SK-N-SH treated with all-trans-retinoic acid at 6 μM for 48 hours (cell line): ENCODE measurements around the gene TVP23A.

ENCODE experiments used
- BACH2 ChIP-seq: fragments of 250-450 bp; sonication (Bioruptor Pico); IDR thresholded peaks from 2 replicates; pipeline ENCODE4 v1.9.0; 2021; ENCODE audit warnings: mild to moderate bottlenecking, borderline replicate concordance
- CSRNP3 ChIP-seq: fragments of 250-450 bp; sonication (Bioruptor Pico); IDR thresholded peaks from 2 replicates; pipeline ENCODE4 v1.5.1; 2021; ENCODE audit warnings: mild to moderate bottlenecking, moderate library complexity
- ESRRG ChIP-seq: fragments of 250-450 bp; sonication (Bioruptor Pico); IDR thresholded peaks from 2 replicates; pipeline ENCODE4 v1.6.1; 2021; ENCODE audit warnings: mild to moderate bottlenecking
- PATZ1 ChIP-seq: fragments of 250-450 bp; sonication (Bioruptor Pico); IDR thresholded peaks from 2 replicates; pipeline ENCODE4 v1.8.0; 2020; ENCODE audit warnings: mild to moderate bottlenecking, moderate library complexity, borderline replicate concordance
- RARB ChIP-seq: fragments of 250-450 bp; sonication (Bioruptor Pico); IDR thresholded peaks from 2 replicates; pipeline ENCODE4 v1.8.0; 2021; ENCODE audit warnings: mild to moderate bottlenecking, moderate library complexity
- TCF4 ChIP-seq: fragments of 250-450 bp; sonication (Bioruptor Pico); IDR thresholded peaks from 2 replicates; pipeline ENCODE4 v1.8.0; 2021; ENCODE audit warnings: mild to moderate bottlenecking, moderate library complexity, borderline replicate concordance
- ZFP30 ChIP-seq: fragments of 450-650 bp; formaldehyde crosslinking; IDR thresholded peaks from 2 replicates; pipeline ENCODE4 v1.5.0; 2022; ENCODE audit warnings: mild to moderate bottlenecking, moderate library complexity

- TF ChIP-seq ESRRG (CRISPR knock-in tag) (no peak), PATZ1 (no peak), BACH2 (CRISPR knock-in tag) (no peak), ZFP30 (CRISPR knock-in tag) (no peak), TCF4 (CRISPR knock-in tag) (no peak), CSRNP3 (no peak), RARB (CRISPR knock-in tag) (no peak)
These were observed 16.8 kb upstream of the TVP23A start for GRCh38 chr16:10835281-10835931.
